Liver (tissue), 9 donors: ENCODE results near the gene C6orf58. TPM values are rescaled to one million over a fixed set of nuclear protein-coding genes. Genes with fewer than 3 reads are reported as not detected.

Experiments
- DNase-seq: peaks from one replicate; pipeline ENCODE4 v3.0.0-alpha.2; 2017; ENCODE audit warnings: low spot score
- H3K27ac ChIP-seq, 2 donors: one replicate each; pipeline ENCODE4 v1.7.0; 2013; ENCODE audit warnings: inconsistent platforms in 2 of 2, low read length in 2 of 2, control low read depth in 1 of 2, low read depth in 1 of 2, mild to moderate bottlenecking in 1 of 2
- H3K27me3 ChIP-seq, 4 donors: one replicate each; pipeline versions ENCODE4 v1.6.1 to v1.7.0; 2013; ENCODE audit warnings: low read length in 3 of 4, inconsistent platforms in 1 of 4, mild to moderate bottlenecking in 1 of 4, moderate library complexity in 1 of 4; ENCODE audit not compliant: control insufficient read depth in 4 of 4, insufficient read depth in 4 of 4
- H3K36me3 ChIP-seq, 4 donors: one replicate each; pipeline versions ENCODE4 v1.6.1 to v1.7.0; 2013; ENCODE audit warnings: low read length in 3 of 4, mild to moderate bottlenecking in 3 of 4, low read depth in 1 of 4, moderate library complexity in 1 of 4; ENCODE audit not compliant: control insufficient read depth in 4 of 4, insufficient read depth in 3 of 4
- H3K4me1 ChIP-seq, 4 donors: one replicate each; pipeline versions ENCODE4 v1.6.1 to v1.7.0; 2013; ENCODE audit warnings: low read length in 3 of 4, mild to moderate bottlenecking in 3 of 4, moderate library complexity in 1 of 4; ENCODE audit not compliant: control insufficient read depth in 4 of 4, insufficient read depth in 4 of 4
- H3K4me3 ChIP-seq, 3 donors: one replicate each; pipeline versions ENCODE4 v1.6.1 to v1.7.0; 2013; ENCODE audit warnings: low read length in 3 of 3, control low read depth in 1 of 3, low read depth in 1 of 3, mild to moderate bottlenecking in 1 of 3
- H3K9ac ChIP-seq, 2 donors: one replicate each; pipeline ENCODE4 v1.7.0; 2013; ENCODE audit warnings: low read length in 2 of 2, mild to moderate bottlenecking in 2 of 2, moderate library complexity in 2 of 2, control low read depth in 1 of 2, low read depth in 1 of 2
- H3K9me3 ChIP-seq, 4 donors: one replicate each; pipeline versions ENCODE4 v1.6.1 to v1.7.0; 2013; ENCODE audit warnings: low read length in 3 of 4; ENCODE audit not compliant: control insufficient read depth in 4 of 4
- EGR1 ChIP-seq, 2 donors: IDR thresholded peaks; 2 replicates each; pipeline ENCODE4 v1.6.1; 2016 to 2018; ENCODE audit warnings: antibody characterized with exemption in 2 of 2, low read depth in 2 of 2
- FOXA1 ChIP-seq: IDR thresholded peaks from 2 replicates; pipeline ENCODE4 v1.6.1; 2016; ENCODE audit warnings: antibody characterized with exemption
- FOXA2 ChIP-seq: IDR thresholded peaks from 2 replicates; pipeline ENCODE4 v1.6.1; 2016; ENCODE audit warnings: antibody characterized with exemption
- GABPA ChIP-seq, 2 donors: IDR thresholded peaks in 1 of 2; conservative IDR thresholded peaks in 1 of 2; 2 replicates each; pipeline ENCODE4 v1.6.1; 2016; ENCODE audit warnings: antibody characterized with exemption in 2 of 2, mild to moderate bottlenecking in 1 of 2, moderate library complexity in 1 of 2
- HNF4A ChIP-seq, 2 donors: conservative IDR thresholded peaks; 2 replicates each; pipeline ENCODE4 v1.6.1; 2016; ENCODE audit warnings: antibody characterized with exemption in 2 of 2, mild to moderate bottlenecking in 2 of 2
- HNF4G ChIP-seq: IDR thresholded peaks from 2 replicates; pipeline ENCODE4 v1.6.1; 2016; ENCODE audit warnings: antibody characterized with exemption
- JUND ChIP-seq, 2 donors: IDR thresholded peaks; 2 replicates each; pipeline ENCODE4 v1.6.1; 2016; ENCODE audit warnings: antibody characterized with exemption in 2 of 2
- NR2F2 ChIP-seq: IDR thresholded peaks from 2 replicates; pipeline ENCODE4 v1.6.1; 2016; ENCODE audit warnings: antibody characterized with exemption
- RAD21 ChIP-seq, 2 donors: IDR thresholded peaks; 2 replicates each; pipeline ENCODE4 v1.6.1; 2016; ENCODE audit warnings: antibody characterized with exemption in 2 of 2, mild to moderate bottlenecking in 2 of 2
- RXRA ChIP-seq, 2 donors: IDR thresholded peaks; 2 replicates each; pipeline ENCODE4 v1.6.1; 2017 to 2018; ENCODE audit warnings: antibody characterized with exemption in 2 of 2, mild to moderate bottlenecking in 1 of 2
- TAF1 ChIP-seq: conservative IDR thresholded peaks from 2 replicates; pipeline ENCODE4 v1.6.1; 2016; ENCODE audit warnings: antibody characterized with exemption, mild to moderate bottlenecking
- YY1 ChIP-seq: IDR thresholded peaks from 2 replicates; pipeline ENCODE4 v1.6.1; 2016; ENCODE audit warnings: antibody characterized with exemption, mild to moderate bottlenecking
- ZBTB33 ChIP-seq: IDR thresholded peaks from 2 replicates; pipeline ENCODE4 v1.6.1; 2016; ENCODE audit warnings: antibody characterized with exemption
- WGBS: extraction: QIAGEN DNeasy Blood & Tissue Kit; methylation state at CpG from one replicate; pipeline ENCODE4 v1.1.7; 2013; 5-methylcytosine and 5-hydroxymethylcytosine counted together
- polyA plus RNA-seq, 2 donors: library from polyadenylated mRNA; stranded (reverse) in 1 of 2; unstranded in 1 of 2; fragments of 200-250 nt in 1 of 2; fragments of >200 nt in 1 of 2; fragmentation: Nextera tagmentation in 1 of 2; extraction: Ambion mirVana in 1 of 2; gene quantifications; one replicate each; pipeline versions ENCODE4 v1.2.1 to v1.2.3, GENCODE V29; 2013 to 2015
- total RNA-seq, 2 donors: library from RNA; depleted of rRNA; stranded (reverse); fragments of >200 nt; gene quantifications; one replicate each; pipeline ENCODE4 v1.2.3, GENCODE V29; 2014
- TF ChIP-seq, protein P1 (sequence below): fragments of 150-350 bp; IDR thresholded peaks from 2 replicates; pipeline ENCODE4 v1.5.1; 2017; ENCODE audit warnings: improper control_type of control experiment, low read depth, low read length; ENCODE audit not compliant: missing input control
- TF ChIP-seq, protein P2 (sequence below): IDR thresholded peaks from 2 replicates; pipeline ENCODE4 v1.6.1; 2016; ENCODE audit warnings: antibody characterized with exemption
- TF ChIP-seq, protein P3 (sequence below): IDR thresholded peaks from 2 replicates; pipeline ENCODE4 v1.6.1; 2016; ENCODE audit warnings: antibody characterized with exemption
- donor health status: healthy.
- donor health status: healthy.
- donor health status: healthy.
- donor health status: healthy.
- donor health status: healthy.

The C6orf58 gene
- total and polyA plus RNA-seq, 4 donors = 0.08 to 0.09 TPM; not detected in 2

DNA sequence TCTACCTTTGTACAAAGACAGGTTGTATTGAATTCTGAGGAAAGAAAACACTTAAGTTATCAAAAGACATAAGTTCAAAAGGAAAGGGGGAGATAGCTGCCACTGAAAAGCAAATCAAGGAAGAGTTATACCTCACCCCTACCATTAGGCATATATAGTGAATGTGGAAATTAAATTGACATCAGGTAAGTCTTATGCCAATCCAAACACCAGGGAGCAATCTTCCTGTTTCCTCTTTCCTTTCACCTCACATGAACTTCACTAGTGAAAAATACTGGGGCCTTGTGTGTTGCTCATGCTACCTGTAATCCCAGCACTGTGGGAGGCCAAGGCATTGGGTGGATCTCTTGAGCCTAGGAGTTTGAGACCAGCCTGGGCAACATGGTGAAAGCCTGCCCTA, 10.9 kb upstream of the C6orf58 start:
- H3K4me1 ChIP-seq = no peaks in the 10 kb centered on the region
- no peak overlapping the region for H3K4me3 ChIP-seq
- peaks cover 0 to 3% (median 0%) of the 10 kb centered on the region in 4 donors for H3K27me3 ChIP-seq
- no peak for DNase-seq
- no peaks in the 10 kb centered on the region for H3K9me3 ChIP-seq
- no peaks in the 10 kb centered on the region for H3K36me3 ChIP-seq
- no peak for TF ChIP-seq TAF1
- TF ChIP-seq GABPA (IDR thresholded peaks at IDR 0.05 in 1 of 2, conservative IDR thresholded peaks at IDR 0.05 in 1 of 2) = no peak
- TF ChIP-seq JUND (IDR thresholded peaks at IDR 0.05) = no peak
- TF ChIP-seq YY1 = no peak
- no peak for TF ChIP-seq FOXA1
- no peak overlapping the region for H3K9ac ChIP-seq
- no peak overlapping the region for H3K27ac ChIP-seq

- Histone ChIP-seq H3K36me3 (no peaks in the 10 kb centered on the region), H3K27ac (no peak overlapping the region), H3K4me3 (no peak overlapping the region), H3K4me1 (no peaks in the 10 kb centered on the region), H3K9me3 (no peaks in the 10 kb centered on the region), H3K9ac (no peak overlapping the region), H3K27me3 (peaks cover 0 to 3% (median 0%) of the 10 kb centered on the region in 4 donors)
- TF ChIP-seq GABPA (IDR thresholded peaks at IDR 0.05 in 1 of 2, conservative IDR thresholded peaks at IDR 0.05 in 1 of 2) (no peak), RAD21 (IDR thresholded peaks at IDR 0.05) (no peak), HNF4G (no peak), HNF4A (conservative IDR thresholded peaks at IDR 0.05) (no peak), ZBTB33 (no peak), NR2F2 (no peak), JUND (IDR thresholded peaks at IDR 0.05) (no peak), RXRA (IDR thresholded peaks at IDR 0.05) (no peak), FOXA2 (no peak), EGR1 (IDR thresholded peaks at IDR 0.05; ENCODE audit: low read depth in 2 of 2) (no peak), FOXA1 (no peak)
- TF ChIP-seq, protein P1, sequence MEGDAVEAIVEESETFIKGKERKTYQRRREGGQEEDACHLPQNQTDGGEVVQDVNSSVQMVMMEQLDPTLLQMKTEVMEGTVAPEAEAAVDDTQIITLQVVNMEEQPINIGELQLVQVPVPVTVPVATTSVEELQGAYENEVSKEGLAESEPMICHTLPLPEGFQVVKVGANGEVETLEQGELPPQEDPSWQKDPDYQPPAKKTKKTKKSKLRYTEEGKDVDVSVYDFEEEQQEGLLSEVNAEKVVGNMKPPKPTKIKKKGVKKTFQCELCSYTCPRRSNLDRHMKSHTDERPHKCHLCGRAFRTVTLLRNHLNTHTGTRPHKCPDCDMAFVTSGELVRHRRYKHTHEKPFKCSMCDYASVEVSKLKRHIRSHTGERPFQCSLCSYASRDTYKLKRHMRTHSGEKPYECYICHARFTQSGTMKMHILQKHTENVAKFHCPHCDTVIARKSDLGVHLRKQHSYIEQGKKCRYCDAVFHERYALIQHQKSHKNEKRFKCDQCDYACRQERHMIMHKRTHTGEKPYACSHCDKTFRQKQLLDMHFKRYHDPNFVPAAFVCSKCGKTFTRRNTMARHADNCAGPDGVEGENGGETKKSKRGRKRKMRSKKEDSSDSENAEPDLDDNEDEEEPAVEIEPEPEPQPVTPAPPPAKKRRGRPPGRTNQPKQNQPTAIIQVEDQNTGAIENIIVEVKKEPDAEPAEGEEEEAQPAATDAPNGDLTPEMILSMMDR = no peak
- TF ChIP-seq, protein P2, sequence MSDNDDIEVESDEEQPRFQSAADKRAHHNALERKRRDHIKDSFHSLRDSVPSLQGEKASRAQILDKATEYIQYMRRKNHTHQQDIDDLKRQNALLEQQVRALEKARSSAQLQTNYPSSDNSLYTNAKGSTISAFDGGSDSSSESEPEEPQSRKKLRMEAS = no peak
- TF ChIP-seq, protein P3, sequence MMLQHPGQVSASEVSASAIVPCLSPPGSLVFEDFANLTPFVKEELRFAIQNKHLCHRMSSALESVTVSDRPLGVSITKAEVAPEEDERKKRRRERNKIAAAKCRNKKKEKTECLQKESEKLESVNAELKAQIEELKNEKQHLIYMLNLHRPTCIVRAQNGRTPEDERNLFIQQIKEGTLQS = no peak
- DNase-seq = no peak
Measured at GRCh38 chr6:127566651-127567050, 10.3 kb upstream of the C6orf58 start.

DNA sequence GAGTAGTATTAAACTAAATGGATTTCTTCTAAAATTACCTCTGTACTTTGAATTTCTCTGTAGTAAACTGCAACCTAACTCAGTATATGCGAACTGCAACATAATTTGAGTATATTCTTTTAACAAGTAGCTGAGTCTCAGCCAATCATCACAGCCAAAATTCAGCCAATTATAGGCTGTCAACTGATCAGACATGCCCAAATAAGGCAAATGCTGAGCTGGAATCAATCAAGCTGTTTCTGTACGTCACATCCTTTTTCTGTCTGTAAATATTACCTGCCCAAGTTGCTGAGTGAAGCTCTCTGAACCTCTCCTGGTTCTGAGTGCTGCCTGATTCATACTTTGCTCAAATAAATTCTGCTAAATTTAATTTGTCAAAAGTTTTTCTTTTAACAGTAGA, 9.5 kb upstream of the C6orf58 start:
- H3K9me3 ChIP-seq = no peaks in the 10 kb centered on the region
- 68% methylated on average over 2 of the region's 2 CpGs for WGBS
- no peaks in the 10 kb centered on the region for H3K4me1 ChIP-seq

More for the DNA sequence above, 9.5 kb upstream of the C6orf58 start:
- H3K27ac ChIP-seq = no peak overlapping the region
- DNase-seq = no peak
- peaks cover 0 to 3% (median 0%) of the 10 kb centered on the region in 4 donors for H3K27me3 ChIP-seq
- H3K4me3 ChIP-seq = no peak overlapping the region
- TF ChIP-seq ZBTB33 (no peak), GABPA (IDR thresholded peaks at IDR 0.05 in 1 of 2, conservative IDR thresholded peaks at IDR 0.05 in 1 of 2) (no peak), NR2F2 (no peak), EGR1 (IDR thresholded peaks at IDR 0.05; ENCODE audit: low read depth in 2 of 2) (no peak), RXRA (IDR thresholded peaks at IDR 0.05) (no peak), HNF4A (conservative IDR thresholded peaks at IDR 0.05) (no peak), YY1 (no peak), TAF1 (no peak)
- H3K9ac ChIP-seq = no peak overlapping the region
- no peaks in the 10 kb centered on the region for H3K36me3 ChIP-seq
